ENCODE results near the gene CACNA1F.

The CACNA1F gene

GRCh38 chrX:49179358-49179757 lies 53.8 kb downstream of the CACNA1F start:
- H3K27ac ChIP-seq = no peak overlapping the region
- no peak for TF ChIP-seq CTCF (conservative IDR thresholded peaks at IDR 0.05)
- no peak for TF ChIP-seq ZFX (IDR thresholded peaks at IDR 0.05)

DNA sequence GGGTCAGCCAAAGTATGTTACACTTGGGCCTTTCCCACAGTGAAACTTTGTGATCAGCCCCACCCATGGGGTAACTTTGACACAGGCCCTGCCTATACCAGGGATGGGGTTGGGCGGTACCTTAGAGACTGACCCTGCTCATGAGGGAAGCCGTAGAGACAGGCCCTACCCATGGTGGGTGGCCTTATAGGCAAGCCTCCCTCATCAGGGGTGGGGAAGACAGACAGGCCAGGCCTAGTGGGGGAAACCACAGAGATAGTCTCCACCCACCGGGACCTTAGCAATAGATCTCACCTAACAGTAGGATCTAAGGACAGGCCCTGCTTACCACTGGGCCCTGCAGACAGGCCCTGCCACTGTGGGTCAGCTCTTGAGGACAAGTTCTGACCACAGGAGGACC lies 54.6 kb downstream of the CACNA1F start:
- TF ChIP-seq ZFX (IDR thresholded peaks at IDR 0.05) (no peak), CTCF (conservative IDR thresholded peaks at IDR 0.05) (no peak)
- H3K27ac ChIP-seq = no peak overlapping the region

DNA sequence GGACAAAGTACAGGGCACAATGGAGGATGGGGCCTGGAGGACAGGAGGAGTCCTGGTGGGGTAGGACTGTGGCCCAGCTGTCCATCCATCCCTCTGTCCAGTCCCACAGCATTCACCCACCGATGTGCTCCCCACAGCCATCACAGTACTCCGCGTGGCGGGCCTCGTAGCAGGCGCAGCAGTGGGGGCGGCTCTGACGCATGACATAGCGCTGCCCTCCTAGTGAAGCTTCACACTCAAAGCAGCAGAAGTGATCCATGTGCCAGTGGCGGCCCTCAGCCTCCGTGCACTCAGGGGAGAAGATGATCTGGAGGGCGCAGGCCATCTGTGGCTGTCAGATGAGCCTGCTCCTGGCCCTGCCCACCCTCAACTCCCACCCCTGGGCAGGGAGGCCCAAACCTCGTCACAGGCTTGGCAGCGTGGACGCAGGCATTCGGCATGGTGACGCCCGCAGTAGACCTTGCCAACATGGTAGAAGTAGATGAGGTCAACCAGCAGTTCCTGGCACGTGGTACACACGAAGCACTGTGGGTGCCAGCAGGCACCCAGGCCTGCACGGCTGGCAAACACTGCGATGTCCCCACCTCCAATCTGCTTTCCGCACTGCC lies 55.2 kb downstream of the CACNA1F start:
- no peak for TF ChIP-seq ZFX (IDR thresholded peaks at IDR 0.05)
- no peak for TF ChIP-seq CTCF (conservative IDR thresholded peaks at IDR 0.05)

DNA sequence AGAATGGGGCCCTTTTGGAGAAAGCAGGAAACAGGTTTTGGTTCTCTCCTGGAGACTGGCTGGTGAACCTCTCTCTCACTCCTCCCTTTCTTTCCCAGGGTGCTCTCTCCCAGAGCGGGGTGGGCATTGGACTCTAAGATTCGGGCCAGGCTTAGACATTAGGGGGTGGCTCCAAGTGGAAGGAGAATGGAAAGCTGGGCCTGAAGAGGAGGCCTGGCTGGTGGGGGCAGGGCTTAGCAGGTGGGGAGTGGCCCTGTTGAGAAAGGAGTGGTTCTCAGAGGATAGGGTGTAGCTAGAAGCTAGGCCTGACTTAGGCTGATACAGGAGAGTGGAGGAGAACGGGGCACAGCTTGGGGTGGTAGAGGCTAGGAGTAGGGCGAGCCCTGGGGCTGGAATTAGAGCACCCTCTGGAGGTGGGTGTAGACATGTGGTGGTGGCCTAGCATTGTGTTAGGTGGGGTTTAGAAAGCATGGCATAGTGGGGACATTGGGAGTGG lies 55.8 kb downstream of the CACNA1F start:
- H3K27ac ChIP-seq = no peak overlapping the region

More for the DNA sequence above, 55.2 kb downstream of the CACNA1F start:
- H3K27ac ChIP-seq = no peak overlapping the region

GRCh38 chrX:49176421-49177326 lies 56.5 kb downstream of the CACNA1F start:
- H3K27ac ChIP-seq = no peak overlapping the region
- no peak for TF ChIP-seq ZFX (IDR thresholded peaks at IDR 0.05)
- no peak for TF ChIP-seq CTCF (conservative IDR thresholded peaks at IDR 0.05)

More for the DNA sequence above, 55.8 kb downstream of the CACNA1F start:
- no peak for TF ChIP-seq CTCF (conservative IDR thresholded peaks at IDR 0.05)

- TF ChIP-seq CTCF (conservative IDR thresholded peaks at IDR 0.05) (no peak), ZFX (IDR thresholded peaks at IDR 0.05) (no peak)
- no peak overlapping the region for H3K27ac ChIP-seq
These were observed 57.5 kb downstream of the CACNA1F start for GRCh38 chrX:49175435-49176274.
